G401 (cell line): ENCODE results near the gene SHISAL1. TPM values are rescaled to one million over a fixed set of nuclear protein-coding genes. Genes with fewer than 3 reads are reported as not detected.

Source experiments
- DNase-seq: peaks from one replicate; pipeline ENCODE4 v3.0.0-alpha.2; 2015; ENCODE audit warnings: low spot score
- in situ Hi-C: cut with HindIII; loops from 2 replicates; pipeline ENCODE4 v1.10.0; 2016; ENCODE audit warnings: low sequenced_read_pairs, mixed read lengths
- total RNA-seq: library from RNA; depleted of rRNA; stranded (reverse); fragments of >200 nt; shearing (Covaris generic); gene quantifications from 2 replicates; pipeline ENCODE4 v1.2.3, GENCODE V29; 2014

The SHISAL1 gene
- total RNA-seq, 1 experiment from 2014 or later: 0.10 TPM

- no peak for DNase-seq
- in situ Hi-C loops: loop anchor here (10.0 kb wide), 1 partner anchor 66 kb away; no protein-coding TSS in a partner anchor
Observed at GRCh38 chr22:44288913-44289312, 23.8 kb downstream of the SHISAL1 start.

- in situ Hi-C loops: loop anchor here (10.0 kb wide), 1 partner anchor 67 kb away; no protein-coding TSS in a partner anchor
- DNase-seq: no peak
Observed at GRCh38 chr22:44287741-44288140, 25.0 kb downstream of the SHISAL1 start.

DNA sequence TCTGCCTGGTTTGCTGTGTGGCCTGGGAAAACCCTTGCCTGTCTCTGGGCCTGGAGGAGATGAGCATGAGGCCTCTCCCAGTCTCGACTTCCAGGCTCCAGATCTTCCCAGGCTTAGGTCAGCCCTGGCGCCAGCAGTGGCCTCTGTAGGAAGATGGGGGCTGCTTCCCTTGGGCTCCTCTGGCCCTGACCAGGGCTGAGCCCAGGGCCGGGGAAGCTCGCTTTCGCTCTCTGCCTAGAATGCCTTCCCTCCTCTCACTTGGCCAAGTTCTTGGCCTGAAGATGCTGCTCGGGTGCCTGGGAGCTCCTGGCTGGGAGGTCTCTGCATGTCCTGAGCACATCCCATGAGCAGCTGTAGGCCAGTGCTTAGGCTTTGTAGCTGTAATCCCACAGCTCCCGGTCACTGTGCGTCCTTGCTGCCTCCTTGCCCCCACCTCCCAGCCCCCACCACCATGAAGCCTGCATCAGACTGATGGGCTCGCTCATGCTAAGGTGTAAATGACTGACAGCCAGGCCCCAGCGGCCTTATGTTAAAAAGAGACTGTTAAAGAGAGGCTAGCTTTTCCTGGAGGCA lies 25.5 kb downstream of the SHISAL1 start:
- no peak for DNase-seq
- in situ Hi-C loops: loop anchor here (10.0 kb wide), 1 partner anchor 68 kb away; no protein-coding TSS in a partner anchor

DNA sequence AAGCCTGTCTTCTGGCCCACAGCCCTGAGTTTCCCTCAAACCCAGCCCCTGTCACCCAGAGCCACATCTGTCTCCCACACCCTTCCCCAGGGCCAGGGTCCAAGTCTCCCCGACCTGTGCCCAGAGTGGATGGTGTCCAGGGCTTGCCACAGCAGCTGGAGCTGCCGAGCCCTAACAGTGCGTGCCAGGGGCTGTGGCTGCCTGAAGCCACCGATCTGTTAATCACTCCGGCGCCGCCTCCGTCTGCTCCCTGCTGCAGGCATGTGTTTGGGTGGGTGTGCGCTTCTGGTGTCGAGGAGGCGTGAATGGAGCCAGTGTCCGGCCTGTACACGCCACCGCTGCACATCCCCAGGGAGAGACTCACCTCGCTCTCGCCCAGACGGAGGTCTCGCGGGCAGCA lies 26.1 kb downstream of the SHISAL1 start:
- DNase-seq: no peak
- in situ Hi-C loops: loop anchor here (10.0 kb wide), 1 partner anchor 68 kb away; no protein-coding TSS in a partner anchor

GRCh38 chr22:44284711-44285110 lies 28.0 kb downstream of the SHISAL1 start:
- no peak for DNase-seq
- in situ Hi-C loops: loop anchor here (10.0 kb wide), 1 partner anchor 70 kb away; no protein-coding TSS in a partner anchor

DNA sequence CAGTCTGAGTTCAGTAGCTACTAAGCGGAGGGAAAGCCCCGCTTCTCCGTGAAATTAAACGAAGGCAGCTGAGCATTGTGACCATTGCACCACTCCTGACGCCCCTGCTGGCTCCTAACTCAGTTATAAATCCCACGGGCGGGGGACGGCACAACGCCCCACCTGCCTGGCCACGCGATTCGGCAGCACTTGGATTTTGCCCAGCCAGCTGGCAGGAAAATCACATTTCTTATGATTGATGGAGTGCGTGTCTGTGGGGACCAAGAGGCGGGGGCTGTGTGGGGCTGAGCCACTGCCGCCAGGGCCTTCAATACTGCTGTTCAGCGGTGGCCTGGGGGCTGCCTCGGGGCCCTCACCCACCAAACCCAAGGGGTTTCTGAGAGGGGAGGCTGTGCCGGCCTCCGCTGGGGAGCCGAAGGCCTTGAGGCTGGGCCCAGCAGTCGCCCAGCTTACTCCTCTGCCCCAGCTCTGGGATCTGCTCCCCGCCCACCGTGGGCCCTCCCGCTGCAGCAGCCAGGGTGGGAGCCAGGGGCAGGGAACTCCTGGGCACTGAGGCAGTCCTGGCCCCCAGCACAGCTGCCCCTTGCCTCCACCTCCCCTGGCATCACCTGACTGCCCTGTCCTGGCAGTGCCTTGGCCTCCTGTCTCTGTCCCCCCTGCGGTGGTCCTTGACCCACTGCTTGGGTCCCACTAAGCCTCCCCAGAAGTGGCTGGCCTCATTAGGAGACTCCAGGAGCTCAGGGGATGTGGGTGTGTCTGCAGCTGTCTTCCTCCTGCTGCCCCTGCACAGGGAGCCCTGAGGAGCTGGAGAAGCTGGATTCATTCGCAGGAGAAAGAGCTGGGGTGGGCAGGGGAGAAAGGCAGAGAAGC lies 30.7 kb downstream of the SHISAL1 start:
- in situ Hi-C loops: loop anchor here (10.0 kb wide), 1 partner anchor 73 kb away; no protein-coding TSS in a partner anchor

GRCh38 chr22:44280665-44281188 lies 32.0 kb downstream of the SHISAL1 start:
- in situ Hi-C loops: loop anchor here (10.0 kb wide), 1 partner anchor 74 kb away; no protein-coding TSS in a partner anchor

More for the DNA sequence above, 30.7 kb downstream of the SHISAL1 start:
- DNase-seq: no peak

GRCh38 chr22:44279069-44279360 lies 33.7 kb downstream of the SHISAL1 start:
- in situ Hi-C loops: no loop called here
- no peak for DNase-seq

More at GRCh38 chr22:44280665-44281188, 32.0 kb downstream of the SHISAL1 start:
- no peak for DNase-seq

GRCh38 chr22:44278243-44279068 lies 34.3 kb downstream of the SHISAL1 start:
- DNase-seq: no peak
- in situ Hi-C loops: no loop called here

GRCh38 chr22:44277386-44278135 lies 35.2 kb downstream of the SHISAL1 start:
- no peak for DNase-seq
- in situ Hi-C loops: no loop called here

- in situ Hi-C loops: no loop called here
- peak; percentile 10 for DNase-seq
Observed at GRCh38 chr22:44276706-44277356, 35.9 kb downstream of the SHISAL1 start.

GRCh38 chr22:44276041-44276440 lies 36.7 kb downstream of the SHISAL1 start:
- no peak for DNase-seq
- in situ Hi-C loops: no loop called here

- DNase-seq: no peak
- in situ Hi-C loops: no loop called here
Observed at GRCh38 chr22:44275631-44275995, 37.1 kb downstream of the SHISAL1 start.

- in situ Hi-C loops: no loop called here
- no peak for DNase-seq
Observed at GRCh38 chr22:44274918-44275630, 37.7 kb downstream of the SHISAL1 start.

GRCh38 chr22:44273175-44273574 lies 39.6 kb downstream of the SHISAL1 start:
- in situ Hi-C loops: no loop called here
- no peak for DNase-seq

GRCh38 chr22:44272401-44272771 lies 40.4 kb downstream of the SHISAL1 start:
- DNase-seq: peak; percentile 6
- in situ Hi-C loops: no loop called here

- in situ Hi-C loops: no loop called here
- DNase-seq: no peak
Observed at GRCh38 chr22:44271732-44272400, 40.9 kb downstream of the SHISAL1 start.
